Motor neuron (in vitro differentiated cells): ENCODE measurements around the gene SNCB. TPM values are rescaled to one million over a fixed set of nuclear protein-coding genes. Genes with fewer than 3 reads are reported as not detected.

Experiments used
- ATAC-seq, 8 experiments: fragments of 200-7000 bp; cut with Tn5 transposase; replicated peaks in 6 of 8; 2 replicates each; pipeline ENCODE4 v1.8.0; 2021; ENCODE audit warnings: mild to moderate bottlenecking in 8 of 8, moderate library complexity in 8 of 8
- H3K27ac ChIP-seq, 2 donors: fragments of 250-450 bp; sonication (Bioruptor Pico); 2 replicates each; pipeline ENCODE4 v1.9.0; 2021; ENCODE audit warnings: antibody characterized with exemption in 2 of 2, mild to moderate bottlenecking in 2 of 2, moderate library complexity in 1 of 2
- H3K4me1 ChIP-seq, 2 donors: fragments of 250-450 bp; sonication (Bioruptor Pico); replicated peaks in 1 of 2; 2 replicates each; pipeline ENCODE4 v1.6.1; 2021; ENCODE audit warnings: antibody characterized with exemption in 2 of 2, mild to moderate bottlenecking in 2 of 2, moderate library complexity in 1 of 2
- H3K4me3 ChIP-seq, 5 donors: fragments of 250-450 bp; sonication (Bioruptor Pico); 2 replicates each; pipeline ENCODE4 v1.9.0; 2021; ENCODE audit warnings: antibody characterized with exemption in 5 of 5, mild to moderate bottlenecking in 5 of 5, moderate library complexity in 4 of 5
- WGBS, 10 experiments: fragments of 450-650 bp; shearing (Covaris generic); methylation state at CpG; one replicate each; pipeline ENCODE4 v1.0.0; 2022; 5-methylcytosine and 5-hydroxymethylcytosine counted together
- in situ Hi-C, 9 experiments: fragments of 400-800 bp; cut with MboI; loops; one replicate each; pipeline ENCODE4 v1.15.0; 2021; ENCODE audit warnings: low sequenced_read_pairs in 9 of 9, low pct_unique_long_range_greater_than_20kb in 2 of 9; ENCODE audit not compliant: unreplicated experiment in 9 of 9
- total RNA-seq, 8 experiments: library from RNA; unstranded; fragments of 300-600 nt; gene quantifications; 2 replicates each; pipeline versions ENCODE4 v1.2.3 to v1.2.4, GENCODE V29; 2022

SNCB gene
- total RNA-seq, 8 experiments from 2014 or later: 0.58 to 10.8 (median 3.9) TPM; not detected in 2

- peaks cover 10 to 14% of the 10 kb centered on the region in 2 donors for H3K4me1 ChIP-seq
These were observed 17.6 kb upstream of the SNCB start for GRCh38 chr5:176647843-176648473.

GRCh38 chr5:176647030-176647842, 16.9 kb upstream of the SNCB start, which contains the start of gene TSPAN17:
Gene TSPAN17 (plus strand): TSS chr5:176647484. CDS start chr5:176647616, 132 bp downstream.
- WGBS, 10 experiments: 0 to 1% methylated on average over 1 to 12 of the region's 63 CpGs; no CpG with 5 or more reads in 8 of the 10 experiments
- peak; percentile 84 to 94 (median 92) for ATAC-seq
- Histone ChIP-seq H3K4me3 (peak within 1 kb of the TSS; percentile 43 to 59 (median 49)), H3K27ac (peak within 1 kb of the TSS; percentile 67 to 69), H3K4me1 (peaks cover 10 to 14% of the 10 kb centered on the region in 2 donors)
- in situ Hi-C loops: loop anchor here in 1 of 9 experiments (25.0 kb wide), 1 partner anchor 910 kb away; no protein-coding TSS in a partner anchor

More at GRCh38 chr5:176647843-176648473, 17.6 kb upstream of the SNCB start:
- 0 to 52% (median 0%) methylated on average over 1 to 2 of the region's 20 CpGs; no CpG with 5 or more reads in 6 of the 10 experiments for WGBS, 10 experiments
- in situ Hi-C loops: loop anchor here in 1 of 9 experiments (25.0 kb wide), 1 partner anchor 911 kb away; no protein-coding TSS in a partner anchor
- peak in 3 of 8 experiments; percentile 5 to 15 (median 5) for ATAC-seq
- Histone ChIP-seq H3K4me3 (peak overlapping the region; percentile 43 to 59 (median 49)), H3K27ac (no peak overlapping the region)

- ATAC-seq: peak in 1 of 8 experiments; percentile 0
- Histone ChIP-seq H3K4me3 (peak overlapping the region; percentile 17 to 59 (median 26)), H3K27ac (peak overlapping the region; percentile 67 to 69), H3K4me1 (peaks cover 10 to 14% of the 10 kb centered on the region in 2 donors)
- in situ Hi-C loops: loop anchor here in 1 of 9 experiments (25.0 kb wide), 1 partner anchor 909 kb away; no protein-coding TSS in a partner anchor
- WGBS, 10 experiments: 11 to 29% methylated on average over 4 to 6 of the region's 11 CpGs; no CpG with 5 or more reads in 8 of the 10 experiments
These were observed 16.3 kb upstream of the SNCB start for GRCh38 chr5:176646707-176647029.

- H3K4me3 ChIP-seq: no peak overlapping the region
- 62 to 100% (median 100%) methylated on average over 1 to 3 of the region's 7 CpGs; no CpG with 5 or more reads in 6 of the 10 experiments for WGBS, 10 experiments
- in situ Hi-C loops: loop anchor here in 1 of 9 experiments (25.0 kb wide), 1 partner anchor 909 kb away; no protein-coding TSS in a partner anchor
- no peak for ATAC-seq
- H3K27ac ChIP-seq: no peak overlapping the region
- H3K4me1 ChIP-seq: peaks cover 10 to 14% of the 10 kb centered on the region in 2 donors
These were observed 15.8 kb upstream of the SNCB start for GRCh38 chr5:176646049-176646706.

GRCh38 chr5:176644878-176645670, 14.7 kb upstream of the SNCB start:
- 40 to 100% (median 80%) methylated on average over 1 to 12 of the region's 22 CpGs; no CpG with 5 or more reads in 3 of the 10 experiments for WGBS, 10 experiments
- in situ Hi-C loops: loop anchor here in 1 of 9 experiments (25.0 kb wide), 1 partner anchor 908 kb away; no protein-coding TSS in a partner anchor
- ATAC-seq: no peak
- Histone ChIP-seq H3K4me1 (peaks cover 10 to 14% of the 10 kb centered on the region in 2 donors), H3K27ac (no peak overlapping the region), H3K4me3 (no peak overlapping the region)

- Histone ChIP-seq H3K27ac (no peak overlapping the region), H3K4me3 (no peak overlapping the region), H3K4me1 (peaks cover 10 to 14% of the 10 kb centered on the region in 2 donors)
- ATAC-seq: no peak
- WGBS, 10 experiments: 60 to 63% (median 60%) methylated on average over 1 to 3 of the region's 9 CpGs; no CpG with 5 or more reads in 7 of the 10 experiments
- in situ Hi-C loops: loop anchor here in 1 of 9 experiments (25.0 kb wide), 1 partner anchor 907 kb away; no protein-coding TSS in a partner anchor
These were observed 14.0 kb upstream of the SNCB start for GRCh38 chr5:176644294-176644693.

- WGBS, 10 experiments: 20 to 100% (median 90%) methylated on average over 1 to 2 of the region's 11 CpGs; no CpG with 5 or more reads in 3 of the 10 experiments
These were observed 13.3 kb upstream of the SNCB start for GRCh38 chr5:176643491-176644219.

GRCh38 chr5:176642675-176643490, 12.5 kb upstream of the SNCB start:
- Histone ChIP-seq H3K4me3 (no peak overlapping the region), H3K27ac (no peak overlapping the region), H3K4me1 (peaks cover 5% of the 10 kb centered on the region in 2 donors)
- in situ Hi-C loops: loop anchor here in 1 of 9 experiments (25.0 kb wide), 1 partner anchor 906 kb away; no protein-coding TSS in a partner anchor
- 60 to 80% methylated on average over 1 to 6 of the region's 15 CpGs; no CpG with 5 or more reads in 8 of the 10 experiments for WGBS, 10 experiments
- ATAC-seq: no peak

More at GRCh38 chr5:176643491-176644219, 13.3 kb upstream of the SNCB start:
- no peak overlapping the region for H3K27ac ChIP-seq
- ATAC-seq: no peak
- H3K4me3 ChIP-seq: no peak overlapping the region
- peaks cover 10 to 11% of the 10 kb centered on the region in 2 donors for H3K4me1 ChIP-seq
- in situ Hi-C loops: loop anchor here in 1 of 9 experiments (25.0 kb wide), 1 partner anchor 906 kb away; no protein-coding TSS in a partner anchor

GRCh38 chr5:176640616-176641015, 10.3 kb upstream of the SNCB start:
- H3K4me3 ChIP-seq: no peak overlapping the region
- 17 to 74% (median 39%) methylated on average over 1 to 3 of the region's 4 CpGs; no CpG with 5 or more reads in 2 of the 10 experiments for WGBS, 10 experiments
- H3K4me1 ChIP-seq: no peaks in the 10 kb centered on the region
- no peak overlapping the region for H3K27ac ChIP-seq
- no peak for ATAC-seq
- in situ Hi-C loops: loop anchor here in 1 of 9 experiments (25.0 kb wide), 1 partner anchor 903 kb away; no protein-coding TSS in a partner anchor

- no peak for ATAC-seq
- WGBS, 10 experiments: 0 to 100% (median 11%) methylated on average over 1 to 3 of the region's 4 CpGs; no CpG with 5 or more reads in 6 of the 10 experiments
- in situ Hi-C loops: loop anchor here in 1 of 9 experiments (25.0 kb wide), 1 partner anchor 903 kb away; no protein-coding TSS in a partner anchor
These were observed 9.6 kb upstream of the SNCB start for GRCh38 chr5:176639981-176640380.

More at GRCh38 chr5:176639981-176640380, 9.6 kb upstream of the SNCB start:
- Histone ChIP-seq H3K4me1 (no peaks in the 10 kb centered on the region), H3K4me3 (no peak overlapping the region), H3K27ac (no peak overlapping the region)
